Endothelial cell of umbilical vein (primary cell): ENCODE data around the gene GTF2IRD2. TPM values are rescaled to one million over a fixed set of nuclear protein-coding genes. Genes with fewer than 3 reads are reported as not detected.
"Not testable (repeated sequence)": the region's sequence is repeated elsewhere in the genome, so short reads cannot be mapped to it uniquely, and the experiment has no call there.

Experiments
- Bru-seq: library from RNA; stranded (reverse); fragments of 400-500 nt; gene quantifications from one replicate; lab custom pipeline; 2021; lab: Mats Ljungman, UMichigan
- BruChase-seq, 2 experiments: library from RNA; stranded (reverse); fragments of 400-500 nt; gene quantifications; one replicate each; lab custom pipeline; 2021; lab: Mats Ljungman, UMichigan
- BruUV-seq: library from RNA; stranded (reverse); fragments of 400-500 nt; replicated peaks from 2 replicates; lab custom pipeline; 2021; lab: Mats Ljungman, UMichigan
- CTCF ChIA-PET: fragments of 300-600, 350-600 bp; sonication (Branson Sonifier 250); formaldehyde crosslinking; loops from one replicate; lab custom pipeline; 2021; ENCODE audit warnings: antibody characterized with exemption, inconsistent platforms; lab: Charles Lee
- POLR2A ChIA-PET: fragments of 300-600, 350-600 bp; sonication (Branson Sonifier 250); formaldehyde crosslinking; loops from one replicate; lab custom pipeline; 2021; ENCODE audit warnings: antibody characterized with exemption, inconsistent platforms; lab: Charles Lee
- DNase-seq: peaks from one replicate; pipeline ENCODE4 v3.0.0-alpha.2; 2011; ENCODE audit warnings: low read depth, low spot score
- FAIRE-seq: peaks from 2 replicates; lab custom pipeline; 2011; peaks lifted over from hg19 to GRCh38; lab: Jason Lieb, UNC
- H2AFZ ChIP-seq: 2 replicates; pipeline ENCODE4 v1.6.0; 2012; ENCODE audit warnings: low read depth, low read length, control low read depth, inconsistent platforms
- H3K27ac ChIP-seq: 2 replicates; pipeline ENCODE4 v1.5.1; 2011; ENCODE audit warnings: low read depth, mild to moderate bottlenecking, control low read depth, low read length, moderate library complexity; ENCODE audit not compliant: insufficient read depth
- H3K27me3 ChIP-seq, 2 experiments: 2 replicates each; pipeline versions ENCODE4 v1.6.0 to v1.6.1; 2011; ENCODE audit warnings: low read length in 2 of 2, mixed read lengths in 1 of 2; ENCODE audit not compliant: control insufficient read depth in 2 of 2, insufficient read depth in 2 of 2
- H3K36me3 ChIP-seq, 2 experiments: 2 replicates in 1 of 2; 3 replicates in 1 of 2; pipeline ENCODE4 v1.5.1; 2011; ENCODE audit warnings: low read length in 2 of 2, mild to moderate bottlenecking in 1 of 2, moderate library complexity in 1 of 2; ENCODE audit not compliant: control insufficient read depth in 2 of 2, insufficient read depth in 2 of 2; ENCODE audit errors: extremely low read depth in 1 of 2
- H3K4me1 ChIP-seq: 3 replicates; pipeline ENCODE4 v1.5.1; 2011; ENCODE audit warnings: mild to moderate bottlenecking, low read length; ENCODE audit not compliant: control insufficient read depth, insufficient read depth; ENCODE audit errors: extremely low read depth
- H3K4me2 ChIP-seq: 2 replicates; pipeline ENCODE4 v1.6.1; 2011; ENCODE audit warnings: low read length, control low read depth, mixed read lengths; ENCODE audit not compliant: insufficient read depth
- H3K4me3 ChIP-seq, 3 experiments: fragments of 200-600 bp in 1 of 3; sonication (generic), shearing (Covaris generic) in 1 of 3; replicated peaks in 1 of 3; 2 replicates each; pipeline ENCODE4 v1.5.1; 2011 to 2016; ENCODE audit warnings: control low read depth in 3 of 3, low read length in 3 of 3, mild to moderate bottlenecking in 2 of 3, inconsistent platforms in 1 of 3, low read depth in 1 of 3, moderate library complexity in 1 of 3; ENCODE audit not compliant: insufficient read depth in 1 of 3
- H3K79me2 ChIP-seq: 2 replicates; pipeline ENCODE4 v1.6.0; 2012; ENCODE audit warnings: low read length, inconsistent platforms; ENCODE audit not compliant: control insufficient read depth, insufficient read depth
- H3K9ac ChIP-seq: replicated peaks from 2 replicates; pipeline ENCODE3; 2011; ENCODE audit warnings: low read length, control low read depth; ENCODE audit not compliant: insufficient read depth; ENCODE audit errors: extremely low read depth
- H3K9me1 ChIP-seq: replicated peaks from 3 replicates; pipeline ENCODE4 v1.6.0; 2011; ENCODE audit warnings: mild to moderate bottlenecking, low read length; ENCODE audit not compliant: control insufficient read depth, insufficient read depth; ENCODE audit errors: extremely low read depth
- H3K9me3 ChIP-seq: replicated peaks from 2 replicates; pipeline ENCODE4 v1.5.1; 2012; ENCODE audit warnings: low read length, inconsistent platforms; ENCODE audit not compliant: control insufficient read depth, insufficient read depth
- H4K20me1 ChIP-seq: replicated peaks from 2 replicates; pipeline ENCODE3; 2011; ENCODE audit warnings: mild to moderate bottlenecking, low read length; ENCODE audit not compliant: control insufficient read depth, insufficient read depth; ENCODE audit errors: extremely low read depth
- POLR2A ChIP-seq: IDR thresholded peaks from 2 replicates; pipeline ENCODE4 v1.6.1; 2012; ENCODE audit warnings: low read depth, mild to moderate bottlenecking, control low read depth, low read length
- POLR2AphosphoS5 ChIP-seq: IDR thresholded peaks from 2 replicates; pipeline ENCODE4 v1.6.1; 2012; ENCODE audit warnings: low read depth, mild to moderate bottlenecking, control low read depth, low read length, moderate library complexity; ENCODE audit not compliant: insufficient read depth
- dilution Hi-C: fragments of 300-500 bp; cut with MboI; formaldehyde crosslinking; loops from one replicate; pipeline ENCODE4 v1.15.0; 2019; ENCODE audit warnings: low sequenced_read_pairs; ENCODE audit not compliant: extremely low pct_ligation_motif_present
- intact Hi-C: fragments of 100-400 bp; cut with micrococcal nuclease; formaldehyde crosslinking; loops from one replicate; pipeline ENCODE4 v1.10.0; 2022
- long read RNA-seq: library from polyadenylated mRNA; stranded (forward); transcript quantifications from one replicate; pipeline ENCODE4 v2.0.0, GENCODE V29; 2021
- polyA minus RNA-seq, 3 experiments: library from RNA; depleted of rRNA, polyadenylated mRNA; stranded (reverse); fragments of >200 nt; gene quantifications; 1 replicate in 1 of 3; 2 replicates in 2 of 3; pipeline ENCODE4 v1.2.3, GENCODE V29; 2011
- polyA plus RNA-seq, 4 experiments: library from polyadenylated mRNA; depleted of rRNA in 3 of 4; stranded (reverse) in 3 of 4; unstranded in 1 of 4; fragments of >200 nt; gene quantifications; 2 replicates each; pipeline versions ENCODE4 v1.2.1 to v1.2.3, GENCODE V29; 2011 to 2012; ENCODE audit warnings: missing spikeins in 1 of 4
- total RNA-seq: library from RNA; stranded (reverse); gene quantifications from 2 replicates; pipeline ENCODE4 v1.2.3, GENCODE V29; 2021

The GTF2IRD2 gene
- total RNA-seq (9.8 and 10.0 TPM in 2 replicates), polyA plus RNA-seq (4.1 and 5.2 TPM in 2 replicates), polyA minus RNA-seq (6.7 and 10.0 TPM in 2 replicates), Bru-seq, nascent RNA (percentile 40 among the genes with signal in this experiment), BruChase-seq, experiment 1, labeled RNA remaining after a 6-hour chase (percentile 42 among the genes with signal in this experiment), BruChase-seq, experiment 2, labeled RNA remaining after a 2-hour chase (percentile 38 among the genes with signal in this experiment)
- 6.8 and 6.9 TPM in 2 replicates for polyA plus RNA-seq (2011; cell fraction: cytosol; rRNA removed)
- polyA plus RNA-seq (2011; cell fraction: nucleus; rRNA removed): 20.2 and 21.3 TPM in 2 replicates
- 8.6 and 8.8 TPM in 2 replicates for polyA plus RNA-seq (2012)
- 1.3 TPM for polyA minus RNA-seq (2011; cell fraction: cytosol; rRNA and poly(A)+ RNA removed)
- polyA minus RNA-seq (2011; cell fraction: nucleus; rRNA and poly(A)+ RNA removed): 8.2 and 8.7 TPM in 2 replicates
- long read RNA-seq, transcript GTF2IRD2-205 (3 exons, 578 nt): major isoform, 16 of 21 reads
- long read RNA-seq, partial matches to known transcripts: 2 of 21 reads
- long read RNA-seq, other reads (novel, unspliced or antisense): 3 of 21 reads

- intact Hi-C loops, H2AFZ ChIP-seq, H4K20me1 ChIP-seq, FAIRE-seq, H3K9ac ChIP-seq, dilution Hi-C loops, POLR2A ChIA-PET, H3K9me1 ChIP-seq, H3K79me2 ChIP-seq, DNase-seq, H3K27me3 ChIP-seq, CTCF ChIA-PET, H3K4me3 ChIP-seq, H3K27ac ChIP-seq, H3K4me2 ChIP-seq, BruUV-seq, H3K36me3 ChIP-seq, H3K9me3 ChIP-seq, H3K4me1 ChIP-seq: not testable (repeated sequence)
Measured at GRCh38 chr7:74850833-74851721, at the start of gene GTF2IRD2. GTF2IRD2 (minus strand) TSS chr7:74851605; CDS start chr7:74836378, 15,227 bp downstream.

DNA sequence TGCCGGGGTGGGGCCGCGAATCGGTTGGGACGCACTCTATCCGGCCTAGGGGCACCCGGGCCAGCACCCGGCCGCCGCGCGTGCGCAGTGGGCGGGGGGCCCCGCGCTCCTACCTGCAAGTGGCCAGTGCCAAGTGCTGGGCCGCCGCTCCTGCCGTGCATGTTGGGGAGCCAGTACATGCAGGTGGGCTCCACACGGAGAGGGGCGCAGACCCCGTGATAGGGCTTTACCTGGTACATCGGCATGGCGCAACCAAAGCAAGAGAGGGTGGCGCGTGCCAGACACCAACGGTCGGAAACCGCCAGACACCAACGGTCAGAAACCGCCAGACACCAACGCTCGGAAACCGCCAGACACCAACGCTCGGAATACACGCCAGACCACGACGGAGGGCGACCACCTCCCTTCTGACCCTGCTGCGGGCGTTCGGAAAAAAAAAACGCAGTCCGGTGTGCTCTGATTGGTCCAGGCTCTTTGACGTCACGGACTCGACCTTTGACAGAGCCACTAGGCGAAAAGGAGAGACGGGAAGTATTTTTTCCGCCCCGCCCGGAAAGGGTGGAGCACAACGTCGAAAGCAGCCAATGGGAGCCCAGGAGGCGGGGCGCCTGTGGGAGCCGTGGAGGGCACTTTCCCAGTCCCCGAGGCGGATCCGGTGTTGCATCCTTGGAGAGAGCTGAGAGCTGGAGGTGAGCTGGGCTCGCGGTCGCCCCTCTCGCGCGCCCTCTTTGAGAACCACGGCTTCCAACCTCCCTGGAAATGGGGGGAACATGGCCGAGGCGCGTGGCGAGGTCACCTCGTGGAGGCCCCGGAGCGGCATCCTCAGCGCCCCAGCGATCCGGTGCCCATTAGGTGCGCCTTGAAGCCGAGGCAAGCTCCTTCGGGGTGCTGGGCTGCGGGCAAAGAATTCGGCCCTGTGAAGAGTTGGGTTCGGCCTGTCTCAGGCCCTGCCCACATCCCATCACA lies 39.0 kb upstream of the GTF2IRD2 start:
- CTCF ChIA-PET, dilution Hi-C loops, POLR2A ChIA-PET, H3K79me2 ChIP-seq, H3K9ac ChIP-seq, FAIRE-seq, H3K9me1 ChIP-seq, H3K27me3 ChIP-seq, H3K4me2 ChIP-seq, H3K4me1 ChIP-seq, H3K9me3 ChIP-seq, intact Hi-C loops, H4K20me1 ChIP-seq, H3K36me3 ChIP-seq: not testable (repeated sequence)
- BruUV-seq: TSS peak; percentile 81
- peak overlapping the region; percentile 53 for H3K27ac ChIP-seq
- H3K4me3 ChIP-seq: peak overlapping the region in 2 of 3 experiments; percentile 43 to 62
- H2AFZ ChIP-seq: peak overlapping the region; percentile 66
- peak; percentile 75 for DNase-seq
- TF ChIP-seq POLR2AphosphoS5 (peak; percentile 51), POLR2A (peak; percentile 63)

- H3K9ac ChIP-seq, dilution Hi-C loops, H3K79me2 ChIP-seq, H3K27ac ChIP-seq, H3K27me3 ChIP-seq, H4K20me1 ChIP-seq, H3K9me3 ChIP-seq, H3K4me3 ChIP-seq, FAIRE-seq, H3K4me1 ChIP-seq, H3K9me1 ChIP-seq, intact Hi-C loops, BruUV-seq, POLR2A ChIA-PET, H3K4me2 ChIP-seq, H3K36me3 ChIP-seq, H2AFZ ChIP-seq, CTCF ChIA-PET, DNase-seq: not testable (repeated sequence)
Measured at GRCh38 chr7:74889518-74890129, 38.2 kb upstream of the GTF2IRD2 start.
